ENCODE results near the gene ITSN1.
"Not testable (repeated sequence)": the region's sequence is repeated elsewhere in the genome, so short reads cannot be mapped to it uniquely, and the experiment has no call there.

Gene ITSN1

DNA sequence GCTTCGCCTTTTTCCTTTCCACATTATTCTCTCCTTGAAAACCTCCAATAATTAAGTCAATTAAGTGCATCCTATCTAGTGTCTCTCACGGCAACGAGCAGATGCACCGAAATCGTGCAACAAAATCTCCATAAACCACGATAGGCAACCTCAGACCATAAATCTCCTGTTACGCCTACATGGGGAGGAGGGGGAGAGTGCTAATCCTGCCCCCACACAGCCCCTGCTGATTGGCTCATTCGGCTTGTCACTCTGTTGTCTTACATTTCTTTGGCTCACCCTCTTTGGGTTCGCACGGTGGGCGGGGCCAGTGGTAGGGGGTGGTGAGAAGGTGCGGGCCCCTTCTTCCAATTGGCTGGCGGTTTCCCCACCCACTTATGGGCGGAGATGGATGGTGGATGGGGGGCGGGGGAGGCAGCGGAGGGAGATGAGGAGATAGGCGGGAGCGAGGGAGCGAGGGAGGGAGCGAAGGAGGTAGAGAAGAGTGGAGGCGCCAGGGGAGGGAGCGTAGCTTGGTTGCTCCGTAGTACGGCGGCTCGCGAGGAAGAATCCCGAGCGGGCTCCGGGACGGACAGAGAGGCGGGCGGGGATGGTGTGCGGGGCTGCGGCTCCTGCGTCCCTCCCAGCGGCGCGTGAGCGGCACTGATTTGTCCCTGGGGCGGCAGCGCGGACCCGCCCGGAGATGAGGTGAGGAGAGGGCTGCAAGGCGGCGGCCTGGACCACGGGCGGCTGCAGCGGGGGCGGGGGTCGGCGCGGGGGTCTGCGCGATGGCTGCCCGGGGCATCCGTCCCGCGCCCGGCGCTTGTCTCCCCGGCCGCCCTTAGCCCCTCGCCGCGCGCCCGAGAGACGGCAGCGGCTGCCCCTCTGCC is at the start of gene ITSN1:
Gene ITSN1, plus strand, starts transcription at position 475 of the 869 bp plus-strand sequence. CDS start 76,328 bp downstream, outside the sequence.
- peak; percentile 100 for DNase-seq

DNA sequence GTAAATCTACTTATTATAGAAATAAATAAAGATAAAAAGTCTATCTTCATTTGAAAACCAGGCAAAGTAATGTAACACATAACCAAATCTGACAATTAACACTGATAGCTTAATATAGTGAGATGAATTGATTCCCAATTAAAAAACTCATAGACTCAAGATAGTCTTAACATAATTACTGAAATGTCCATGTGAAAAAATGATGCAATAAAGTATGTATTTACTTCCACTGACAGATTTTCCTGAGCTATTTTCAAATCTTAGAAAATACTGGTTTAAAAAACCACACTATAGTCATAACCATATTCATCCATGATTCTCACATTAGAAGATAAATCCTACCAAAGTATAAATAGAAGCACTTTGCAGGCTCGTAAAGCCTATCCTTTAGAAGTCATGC is 44.2 kb upstream of the ITSN1 start:
- DNase-seq = no peak

DNA sequence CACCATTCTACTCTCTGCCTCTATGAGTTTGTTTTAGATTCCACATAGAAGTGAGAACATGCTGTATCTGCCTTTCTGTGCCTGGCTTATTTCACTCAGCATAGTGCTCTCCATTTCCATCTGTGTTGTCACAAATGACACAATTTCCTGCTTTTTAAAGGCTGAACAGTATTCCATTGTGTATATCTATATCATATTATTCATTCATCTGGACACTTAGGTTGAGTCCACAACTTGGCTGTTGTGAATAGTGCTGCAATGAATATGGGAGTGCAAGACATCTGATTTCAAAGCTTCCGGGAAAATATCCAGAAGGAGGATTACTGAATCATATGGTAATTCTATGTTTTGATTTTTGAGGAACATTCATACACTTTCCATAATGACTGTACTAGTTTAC is 33.7 kb upstream of the ITSN1 start:
- DNase-seq = no peak

DNA sequence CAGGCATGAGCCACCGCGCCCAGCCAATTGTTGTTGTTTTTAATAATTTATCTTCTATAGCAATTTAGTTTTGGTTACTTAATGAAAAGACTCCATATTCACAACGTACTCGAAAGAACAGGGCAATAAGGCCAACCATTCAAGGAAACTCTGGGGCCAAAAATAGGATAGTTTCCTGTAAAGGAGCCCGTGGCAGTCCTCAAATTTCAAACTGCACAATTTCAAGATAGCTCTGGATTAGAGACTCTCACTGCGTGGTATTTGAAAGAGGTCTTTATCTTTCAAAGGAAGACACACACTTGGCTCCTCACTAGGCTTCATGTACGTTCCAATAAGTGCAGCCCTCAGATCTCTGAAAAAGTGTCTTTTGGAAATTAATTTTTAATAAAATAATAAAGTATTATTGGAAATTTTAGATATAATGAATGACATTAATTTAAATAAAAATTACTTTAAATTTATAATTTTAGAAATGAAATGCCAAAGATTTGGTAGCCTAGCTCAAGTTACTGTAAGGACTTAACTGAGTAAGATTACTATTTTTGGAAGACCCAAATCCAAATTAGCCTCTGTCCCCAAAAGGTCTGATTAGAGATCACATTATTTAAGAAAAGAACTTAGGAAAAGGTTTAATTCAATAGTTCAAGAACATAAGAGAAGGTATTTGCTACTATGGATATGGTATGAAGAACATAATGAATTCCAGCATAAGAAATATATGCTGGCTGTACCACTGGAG is 31.1 kb upstream of the ITSN1 start:
- no peak for DNase-seq

DNA sequence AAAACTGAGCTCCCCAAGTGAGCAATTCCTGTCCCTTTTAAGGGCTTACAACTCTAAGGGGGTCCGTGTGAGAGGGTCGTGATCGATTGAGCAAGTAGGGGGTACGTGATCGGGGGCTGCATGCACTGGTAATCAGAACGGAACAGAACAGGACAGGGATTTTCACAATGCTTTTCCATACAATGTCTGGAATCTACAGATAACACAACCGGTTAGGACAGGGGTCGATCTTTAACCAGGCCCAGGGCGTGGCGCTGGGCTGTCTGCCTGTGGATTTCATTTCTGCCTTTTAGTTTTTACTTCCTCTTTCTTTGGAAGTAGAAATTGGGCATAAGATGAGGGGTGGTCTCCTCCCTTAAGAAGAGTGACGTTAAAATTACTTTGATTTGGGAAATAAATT is 24.7 kb upstream of the ITSN1 start:
- DNase-seq = not testable (repeated sequence)

DNA sequence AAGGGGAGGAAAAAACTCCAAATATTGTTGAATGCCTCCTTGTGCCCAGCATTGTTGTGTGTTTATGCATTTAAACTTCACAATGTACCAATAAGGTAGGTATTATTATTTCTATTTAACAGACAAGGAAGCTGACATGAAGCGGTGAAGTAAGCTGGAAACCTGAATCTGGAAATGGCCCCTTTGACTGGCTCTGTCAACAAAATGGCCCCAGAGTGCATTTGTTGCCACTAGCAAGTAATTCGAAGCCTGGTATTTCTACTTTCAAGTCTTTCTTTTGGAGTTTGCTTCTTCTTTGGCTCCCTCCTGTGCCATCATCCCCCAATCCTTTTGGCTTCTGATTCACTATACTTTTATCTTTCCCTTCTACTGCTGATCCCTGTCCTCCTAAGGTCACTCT is 23.9 kb upstream of the ITSN1 start:
- DNase-seq = no peak

DNA sequence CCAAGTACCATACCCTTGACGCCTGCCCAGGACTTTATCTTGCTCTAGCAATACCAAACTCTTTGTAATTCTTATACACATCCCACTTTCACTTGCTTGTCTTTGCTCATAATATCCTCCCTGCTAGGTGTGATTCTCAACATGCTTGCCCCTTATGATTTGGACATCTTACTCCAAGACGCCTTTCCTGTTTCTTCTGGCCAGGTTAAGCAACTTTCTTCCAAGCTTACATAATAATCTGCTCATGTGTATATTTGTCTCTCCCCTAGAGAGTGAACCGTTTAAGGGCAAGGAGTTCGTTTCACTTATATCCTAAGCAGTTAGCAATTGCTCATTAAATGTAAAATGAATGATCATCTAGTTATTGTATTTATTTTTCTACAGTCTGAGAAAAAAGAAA is 22.6 kb upstream of the ITSN1 start:
- no peak for DNase-seq

DNA sequence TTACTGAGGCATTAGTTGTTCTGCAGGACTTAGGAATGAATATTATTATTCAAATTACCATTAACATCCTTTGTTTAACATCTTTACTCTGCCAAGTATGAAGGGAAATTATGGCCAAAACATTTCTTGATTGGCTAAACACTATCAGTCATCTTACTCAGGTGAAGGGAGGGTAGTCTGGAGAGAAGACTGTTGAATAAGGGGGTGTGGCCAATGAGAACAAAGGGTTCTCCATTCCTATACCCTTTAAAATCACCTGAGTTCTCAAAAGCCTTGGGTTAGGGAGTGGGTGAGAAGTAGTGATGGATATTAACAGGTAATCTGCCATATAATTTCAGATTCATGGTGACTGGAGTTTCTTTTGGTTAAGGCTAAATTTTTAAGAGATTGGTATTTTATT is 20.0 kb upstream of the ITSN1 start:
- no peak for DNase-seq

DNA sequence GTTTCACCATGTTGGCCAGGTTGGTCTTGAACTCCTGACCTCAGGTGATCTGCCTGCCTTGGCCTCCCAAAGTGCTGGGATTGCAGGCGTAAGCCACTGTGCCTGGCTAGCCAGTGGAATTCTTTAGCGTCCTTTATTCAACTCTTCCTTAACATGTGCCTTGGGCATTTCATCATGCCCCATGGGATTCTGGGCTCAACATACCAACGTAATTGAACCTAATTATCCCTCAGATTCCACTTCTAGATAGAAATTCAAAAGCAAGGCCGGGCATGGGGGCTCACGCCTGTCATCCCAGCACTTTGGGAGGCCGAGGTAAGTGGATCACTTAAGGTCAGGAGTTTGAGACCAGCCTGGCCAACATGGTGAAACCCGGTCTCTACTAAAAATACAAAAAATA is 16.1 kb upstream of the ITSN1 start:
- DNase-seq = not testable (repeated sequence)

DNA sequence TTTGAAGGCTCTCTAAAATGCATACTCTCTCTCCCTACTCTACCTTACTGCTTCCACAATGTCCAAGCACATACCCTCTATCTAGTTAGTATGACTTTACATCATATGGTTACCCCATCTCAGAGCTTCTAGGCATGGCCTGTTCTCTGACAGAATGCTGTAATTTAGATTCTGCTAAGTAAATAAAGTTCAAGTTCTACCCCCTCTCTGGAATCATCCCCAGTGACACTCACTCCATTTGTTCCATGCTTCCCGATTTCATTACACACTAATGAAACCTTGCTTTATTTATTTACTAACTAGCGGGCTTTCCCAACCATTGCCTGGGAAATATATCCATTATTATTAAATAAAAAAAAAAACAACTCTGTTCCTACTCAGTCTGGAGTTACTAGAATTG is 8.0 kb upstream of the ITSN1 start:
- no peak for DNase-seq

DNA sequence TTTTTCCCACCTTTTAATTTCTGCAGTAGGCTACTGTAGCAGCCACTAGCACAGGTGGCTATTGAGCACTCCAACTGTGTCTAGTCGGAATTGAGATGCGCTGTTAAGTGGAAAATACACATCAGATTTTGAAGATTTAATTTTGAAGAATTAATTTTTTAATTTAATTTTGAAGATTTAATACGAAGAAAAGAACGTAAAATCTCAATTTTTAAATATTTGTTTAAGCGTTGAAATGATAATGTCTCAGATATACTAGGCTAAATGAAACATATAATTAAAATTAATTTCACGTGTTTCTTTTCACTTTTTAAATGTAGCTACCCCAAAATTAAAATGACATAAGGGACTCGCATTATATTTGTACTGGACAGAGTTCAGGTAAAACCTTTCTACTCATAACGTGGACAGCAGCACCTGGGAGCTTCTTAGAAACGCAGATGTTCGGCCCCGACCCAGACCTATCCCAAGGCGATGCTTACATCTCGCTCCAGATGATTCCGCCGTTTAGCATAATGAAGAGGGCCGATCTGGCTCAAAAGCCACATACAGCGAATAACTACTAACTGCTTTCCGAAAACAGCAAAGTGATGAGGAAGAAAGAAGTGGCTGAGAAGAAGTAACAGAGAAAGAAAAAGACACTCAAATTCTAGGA is 1.5 kb upstream of the ITSN1 start:
- peak in 1 of 2 experiments; percentile 23 for DNase-seq

DNA sequence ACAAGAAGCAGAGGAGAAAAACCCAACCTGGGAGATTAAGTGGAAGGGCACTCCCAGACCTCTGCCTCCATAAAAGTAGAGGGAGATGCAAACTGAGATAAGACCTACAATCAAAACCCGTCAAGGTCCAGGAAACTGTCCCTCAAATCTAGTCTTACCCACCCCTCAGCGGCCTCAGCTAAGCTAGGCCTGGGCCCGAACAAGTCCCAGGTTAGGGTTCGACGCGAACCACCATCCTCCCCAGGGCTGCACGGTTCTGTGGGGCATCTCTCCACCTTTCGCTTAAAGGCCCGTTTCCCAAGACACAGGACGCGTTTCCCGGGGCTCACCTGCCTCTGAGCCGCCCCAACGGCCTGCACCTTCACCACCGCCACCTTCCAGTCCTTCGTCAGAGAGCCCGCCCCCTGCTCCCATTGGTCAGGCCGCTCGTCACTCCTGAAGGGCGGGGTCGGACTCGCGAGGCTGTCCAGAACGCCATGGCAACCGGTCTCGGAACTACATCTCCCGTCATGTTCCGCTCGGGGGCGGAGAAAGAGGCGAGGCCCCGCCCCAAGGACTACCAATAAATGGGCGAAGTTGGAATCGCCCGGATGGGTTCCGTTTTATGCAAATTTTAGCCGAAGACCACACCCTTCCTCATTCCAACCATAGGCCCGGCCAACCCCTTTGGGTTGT is 812 bp upstream of the ITSN1 start, which contains the start of gene CRYZL1:
Gene CRYZL1, minus strand, starts transcription at position 390 of the 675 bp plus-strand sequence. CDS start 10,190 bp downstream, outside the sequence.
- DNase-seq = peak; percentile 100

DNA sequence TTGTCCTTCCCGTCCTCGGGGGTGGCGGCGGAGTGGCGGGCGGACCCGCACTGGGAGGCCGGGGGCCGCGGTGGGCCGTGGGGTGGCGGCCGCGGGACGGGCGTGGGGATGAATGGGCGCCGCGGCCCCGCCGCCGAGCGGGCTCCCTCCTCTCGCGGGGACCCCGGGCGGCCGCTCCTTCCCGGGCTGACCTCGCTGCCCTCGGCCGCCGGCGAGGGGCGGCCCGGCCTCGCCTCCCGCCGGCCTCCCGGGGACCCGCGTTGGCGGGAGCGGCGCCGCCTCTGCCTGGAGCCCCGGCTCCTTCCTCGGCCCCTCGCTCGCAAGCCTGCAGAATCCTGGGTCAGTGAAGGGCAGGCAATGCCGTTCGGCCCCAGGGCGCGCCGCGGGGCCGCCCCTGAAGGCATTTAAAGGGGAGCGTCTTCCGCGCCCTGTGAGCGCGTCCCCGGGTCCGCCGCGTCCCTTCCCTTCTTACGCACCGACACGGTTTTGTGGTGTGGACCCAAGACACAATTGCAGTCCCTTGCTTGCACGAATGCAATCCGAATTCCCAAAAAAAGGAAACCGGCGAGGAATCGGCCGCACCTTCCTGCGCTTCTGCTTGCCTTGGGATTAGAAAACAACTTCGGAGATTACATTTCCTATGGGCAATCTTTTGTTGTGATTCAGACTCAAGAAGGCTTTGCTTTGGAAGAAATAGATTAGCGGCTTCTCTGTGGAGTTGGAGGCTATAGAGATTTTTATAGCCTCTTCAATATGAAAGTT is 776 bp downstream of the ITSN1 start:
- peak; percentile 42 to 48 for DNase-seq

DNA sequence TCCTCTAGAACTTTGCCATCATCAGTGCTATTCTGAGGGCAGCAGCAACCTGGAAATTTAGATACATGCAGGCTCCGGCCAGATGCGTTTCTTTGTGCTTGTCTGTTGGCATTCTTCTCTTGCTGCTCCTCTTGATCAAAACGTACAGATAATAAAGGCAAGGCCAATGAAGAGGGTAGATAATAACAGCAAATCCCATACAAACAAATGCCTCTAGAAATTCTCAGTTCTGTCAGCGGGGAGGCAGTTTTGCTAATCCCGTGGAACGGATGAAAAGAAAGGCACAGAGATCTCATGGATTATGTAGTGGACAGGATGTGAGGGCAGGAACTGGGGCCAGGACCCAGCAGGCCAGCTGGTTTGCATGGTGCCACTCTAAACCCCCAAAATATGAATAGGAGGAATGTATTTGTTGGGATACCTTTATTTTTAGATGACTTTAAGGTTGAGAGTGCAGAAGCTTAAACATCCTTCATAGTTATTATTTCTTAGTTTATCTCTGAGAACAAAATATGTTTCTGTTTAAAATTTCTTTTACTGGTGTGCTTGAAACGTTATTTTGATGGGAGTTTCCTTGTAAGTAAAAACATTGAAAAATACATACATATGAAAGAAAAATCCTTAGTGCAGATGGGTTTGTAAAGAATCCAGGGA is 1.5 kb downstream of the ITSN1 start:
- DNase-seq = no peak

DNA sequence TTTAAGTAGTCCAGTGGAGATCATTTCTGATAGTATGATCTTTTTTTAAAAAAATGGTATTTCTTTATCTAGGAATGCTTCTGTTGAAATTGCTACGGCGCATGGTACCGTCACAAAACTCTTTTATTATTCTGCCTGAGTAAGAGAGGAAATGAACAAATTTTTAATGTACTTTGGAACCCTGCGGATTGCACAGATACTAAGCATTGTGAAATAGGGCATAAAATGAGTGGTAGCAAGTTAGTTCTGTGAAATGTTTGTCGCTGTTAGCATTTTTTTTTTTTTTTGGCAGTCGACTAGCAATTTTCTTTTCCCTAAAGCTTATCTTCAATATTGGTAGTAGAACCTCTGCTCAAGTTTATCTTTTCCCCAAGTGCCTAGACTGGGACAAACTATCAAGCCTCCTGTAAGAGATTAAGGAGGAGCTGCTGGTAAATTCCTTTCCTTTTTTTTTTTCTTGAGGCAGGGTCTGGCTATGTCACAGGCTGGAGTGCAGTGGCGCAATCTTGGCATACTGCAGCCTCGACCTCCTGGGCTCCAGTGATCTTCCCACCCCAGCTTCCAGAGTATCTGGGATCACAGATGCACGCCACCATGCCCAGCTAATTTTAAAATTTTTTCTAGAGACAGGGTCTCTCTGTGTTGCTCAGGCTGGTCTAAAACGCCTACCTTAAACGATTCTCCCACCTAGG is 2.2 kb downstream of the ITSN1 start:
- no peak for DNase-seq

DNA sequence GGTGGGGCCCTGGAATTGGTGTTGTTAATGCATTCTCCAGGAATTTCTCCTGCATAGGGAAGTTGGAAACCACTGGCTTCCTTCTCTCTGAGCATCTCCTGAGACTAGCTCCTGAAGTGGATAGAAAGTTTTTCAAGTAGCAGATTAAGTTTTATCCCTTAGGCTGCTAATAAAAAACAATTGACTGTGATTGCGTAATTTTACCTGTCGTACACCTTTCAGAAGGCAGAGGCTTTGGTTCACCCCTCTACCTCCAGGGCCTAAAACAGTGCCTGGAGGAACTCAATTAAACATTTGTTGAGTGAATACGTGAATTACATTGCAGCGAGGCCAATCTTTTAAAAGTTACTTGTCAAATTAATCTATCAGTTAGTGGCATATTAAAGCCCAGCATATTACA is 3.4 kb downstream of the ITSN1 start:
- no peak for DNase-seq

DNA sequence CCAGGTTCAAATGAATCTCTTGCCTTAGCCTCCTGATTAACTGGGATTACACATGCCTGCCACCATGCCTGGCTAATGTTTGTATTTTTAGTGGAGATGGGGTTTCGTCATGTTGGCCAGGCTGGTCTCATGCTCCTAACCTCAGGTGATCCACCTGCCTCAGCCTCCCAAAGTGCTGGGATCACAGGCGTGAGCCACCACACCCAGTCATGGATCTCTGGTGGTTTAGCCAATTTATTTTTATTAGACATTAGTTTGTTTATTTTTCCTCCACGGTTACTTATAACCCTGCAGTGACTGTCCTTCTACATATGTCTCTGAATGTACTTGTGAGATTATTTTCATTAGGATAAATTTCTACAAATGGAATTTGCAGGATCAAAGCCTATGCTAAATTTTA is 5.3 kb downstream of the ITSN1 start:
- no peak for DNase-seq

DNA sequence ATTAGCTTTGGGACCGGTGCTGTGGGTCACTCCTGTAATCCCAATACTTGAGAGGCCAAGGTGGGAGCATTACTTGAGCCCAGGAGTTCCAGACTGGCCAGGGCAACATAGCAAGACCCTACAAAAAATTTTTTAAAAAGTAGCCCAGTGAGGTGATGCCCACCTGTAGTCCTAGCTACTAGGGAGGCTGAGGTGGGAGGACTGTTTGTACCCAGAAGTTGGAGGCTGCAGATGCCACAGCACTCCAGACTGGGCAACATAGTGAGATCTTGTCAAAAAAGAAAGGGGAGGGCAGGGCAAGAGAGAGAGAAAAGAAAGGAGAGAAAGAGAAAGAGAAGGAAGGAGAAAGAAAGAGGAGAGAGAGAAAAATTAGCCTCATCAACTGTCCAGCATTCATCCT is 6.3 kb downstream of the ITSN1 start:
- DNase-seq = no peak

DNA sequence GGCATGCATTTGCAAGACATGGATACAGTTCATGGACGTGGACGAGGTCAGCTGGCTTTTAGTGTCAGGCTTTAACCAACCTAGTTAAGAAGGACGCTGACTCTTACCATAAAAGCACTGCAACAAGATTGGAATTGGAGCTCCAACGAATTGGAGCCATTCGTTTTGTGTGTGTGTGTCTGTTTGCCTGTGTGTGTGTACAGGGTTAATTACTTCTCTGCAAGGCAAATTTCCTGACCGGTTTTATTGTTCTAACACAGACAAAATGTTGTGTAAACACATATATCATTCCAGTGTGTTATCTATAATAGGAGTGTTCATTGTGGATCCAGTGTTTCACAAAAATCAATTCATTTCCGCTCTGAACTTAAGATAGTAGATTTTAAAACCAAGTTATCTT is 7.9 kb downstream of the ITSN1 start:
- no peak for DNase-seq

DNA sequence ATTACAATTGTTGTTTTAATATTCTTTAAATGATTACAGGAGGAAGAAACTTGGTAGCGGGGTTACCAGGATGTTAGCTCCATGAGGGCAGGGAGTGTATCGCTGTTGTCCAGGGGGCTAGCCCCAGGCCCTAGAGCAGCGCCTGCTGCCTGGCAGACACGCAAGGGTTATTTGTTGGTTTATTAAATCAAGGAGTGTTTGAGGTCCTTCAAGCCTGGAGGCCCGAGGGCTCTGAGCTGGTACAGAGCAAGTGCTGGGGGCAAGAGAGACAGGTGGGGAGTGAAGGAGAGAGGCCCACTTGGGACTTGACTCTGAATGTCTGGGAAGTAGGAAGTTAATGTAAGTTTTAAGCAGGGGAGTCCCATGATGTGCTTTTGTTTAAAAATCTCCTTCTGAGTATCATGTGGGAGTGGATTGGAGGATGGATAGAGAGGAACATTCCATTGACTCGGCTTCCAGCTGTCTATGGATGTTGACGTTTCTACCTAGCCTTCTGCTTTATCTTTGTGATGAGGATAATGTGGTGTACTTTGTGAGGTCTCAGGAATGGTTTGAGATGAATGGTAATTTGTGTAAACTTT is 8.7 kb downstream of the ITSN1 start:
- no peak for DNase-seq

Measured in activated T-cell treated with anti-CD3 and anti-CD28 coated beads, Interleukin-2, amount 50 U/mL, for 48 hours (primary cell).